ENCODE results near the gene SRP14. TPM values are rescaled to one million over a fixed set of nuclear protein-coding genes. Genes with fewer than 3 reads are reported as not detected.

Gene SRP14
- total RNA-seq, 1 experiment from 2014 or later = 229 TPM

GRCh38 chr15:40070166-40070557 lies 31.2 kb upstream of the SRP14 start:
- in situ Hi-C loops (cut with HindIII; ENCODE audit: low pct_unique_long_range_greater_than_20kb, low sequenced_read_pairs) = no loop called here
- no peak for DNase-seq (ENCODE audit: low read depth)

DNA sequence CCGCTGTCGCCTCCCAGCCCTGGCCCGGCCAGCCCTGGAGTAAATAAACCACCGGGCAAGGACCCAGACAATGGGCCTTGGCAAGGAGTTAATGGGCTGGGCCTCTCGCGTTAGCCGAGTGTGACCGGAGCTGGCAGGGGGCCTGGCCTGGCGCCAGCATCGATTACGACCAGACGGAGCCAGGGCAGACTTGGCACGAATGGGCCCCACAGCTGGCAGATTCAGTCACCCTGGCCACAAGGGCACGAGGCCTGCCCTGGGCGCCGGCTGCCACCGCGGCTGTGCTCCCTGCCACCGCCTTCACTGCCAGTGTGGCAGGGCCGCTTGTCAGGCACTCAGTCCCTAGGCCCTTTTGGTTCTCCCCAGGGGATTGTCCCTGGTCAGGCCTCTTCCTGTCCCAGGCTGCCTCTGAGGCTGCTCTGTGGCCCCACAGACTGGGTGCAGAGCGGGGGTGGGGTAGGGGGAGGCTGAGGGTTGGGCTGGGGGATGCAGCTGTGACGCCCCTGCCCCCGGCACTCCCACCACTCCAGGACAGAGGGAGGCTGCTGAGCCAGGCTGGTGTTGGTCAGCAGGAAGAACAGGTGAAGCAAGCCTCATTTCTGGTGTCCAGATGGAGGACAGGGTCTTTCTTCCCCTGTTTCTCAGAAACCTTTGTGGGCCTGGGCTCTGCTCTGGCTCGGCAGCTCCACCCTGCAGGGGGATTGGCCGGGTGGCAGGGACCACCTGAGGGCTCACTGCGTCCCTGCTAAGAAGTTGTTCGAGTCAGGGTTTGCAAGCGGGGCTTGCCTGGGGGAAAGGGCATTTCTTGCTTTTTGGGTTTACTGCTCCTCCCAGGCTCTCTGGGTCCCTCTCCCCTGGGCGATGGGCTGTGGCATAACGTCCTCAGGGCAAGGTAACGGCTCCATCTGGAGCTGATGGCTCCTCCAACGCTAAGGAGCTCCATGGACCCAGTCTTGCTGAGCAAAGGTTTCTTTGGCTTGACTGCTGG lies 30.5 kb upstream of the SRP14 start:
- DNase-seq (ENCODE audit: low read depth) = peak; percentile 91

GRCh38 chr15:40067921-40068624 lies 29.1 kb upstream of the SRP14 start:
- no peak for DNase-seq (ENCODE audit: low read depth)
- in situ Hi-C loops (cut with HindIII; ENCODE audit: low pct_unique_long_range_greater_than_20kb, low sequenced_read_pairs) = no loop called here

More for the DNA sequence above, 30.5 kb upstream of the SRP14 start:
- in situ Hi-C loops (cut with HindIII; ENCODE audit: low pct_unique_long_range_greater_than_20kb, low sequenced_read_pairs) = no loop called here

DNA sequence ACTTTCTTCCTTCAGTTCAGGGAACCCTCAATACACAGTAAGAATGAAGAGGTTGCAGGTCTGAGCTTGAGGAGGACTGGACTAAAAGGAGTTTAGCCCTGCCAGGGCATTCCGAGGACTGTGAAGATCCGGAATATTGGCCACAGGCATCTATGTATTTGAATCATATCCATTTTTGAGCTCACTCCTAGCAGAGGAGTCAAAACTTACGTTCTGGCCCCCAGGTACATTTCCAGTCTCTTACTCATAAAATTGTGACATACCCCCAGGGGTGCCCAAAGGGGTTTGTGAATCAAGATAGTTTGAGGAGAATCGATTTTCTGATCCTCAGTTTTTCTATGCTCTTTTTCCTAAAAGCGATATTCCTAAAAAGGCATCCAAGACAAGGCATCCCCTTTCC lies 27.6 kb upstream of the SRP14 start:
- no peak for DNase-seq (ENCODE audit: low read depth)
- in situ Hi-C loops (cut with HindIII; ENCODE audit: low pct_unique_long_range_greater_than_20kb, low sequenced_read_pairs) = no loop called here

GRCh38 chr15:40065166-40065565 lies 26.2 kb upstream of the SRP14 start:
- no peak for DNase-seq (ENCODE audit: low read depth)
- in situ Hi-C loops (cut with HindIII; ENCODE audit: low pct_unique_long_range_greater_than_20kb, low sequenced_read_pairs) = no loop called here

DNA sequence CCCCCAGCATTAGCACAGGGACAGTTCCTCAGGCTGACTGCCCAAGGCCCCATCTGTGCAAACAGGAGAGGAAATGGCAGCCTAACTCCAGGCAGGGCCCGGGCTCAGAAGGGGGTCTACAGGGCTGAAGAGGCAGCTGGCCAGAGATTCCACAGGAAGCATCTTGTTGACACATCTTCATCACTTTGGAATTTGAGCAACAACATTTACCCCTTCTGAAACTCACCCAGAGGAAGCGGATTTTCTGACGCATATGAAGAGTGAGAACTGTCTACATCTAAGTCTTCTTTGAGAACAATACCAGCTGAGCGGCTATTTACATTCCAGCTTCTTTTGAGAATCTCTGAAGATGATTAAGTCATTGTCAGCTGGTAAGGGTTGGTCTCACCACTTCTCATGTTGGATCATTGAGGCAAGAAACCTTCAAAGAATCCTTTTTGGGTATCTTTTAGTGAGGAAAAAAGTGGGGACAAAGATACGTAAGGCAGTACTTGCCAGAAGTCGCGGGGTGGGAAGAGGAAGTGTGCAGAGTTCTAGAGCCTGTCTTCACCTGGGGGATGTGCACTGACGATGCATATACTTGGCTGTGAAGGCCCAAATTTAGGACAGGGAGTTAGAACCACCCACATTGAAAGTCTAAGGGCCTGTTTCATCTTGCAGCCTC lies 25.4 kb upstream of the SRP14 start:
- in situ Hi-C loops (cut with HindIII; ENCODE audit: low pct_unique_long_range_greater_than_20kb, low sequenced_read_pairs) = no loop called here
- no peak for DNase-seq (ENCODE audit: low read depth)

- peak; percentile 69 for DNase-seq (ENCODE audit: low read depth)
- in situ Hi-C loops (cut with HindIII; ENCODE audit: low pct_unique_long_range_greater_than_20kb, low sequenced_read_pairs) = no loop called here
Observed at GRCh38 chr15:40063563-40064011, 24.6 kb upstream of the SRP14 start.

GRCh38 chr15:40062816-40063562 lies 24.0 kb upstream of the SRP14 start:
- DNase-seq (ENCODE audit: low read depth) = no peak
- in situ Hi-C loops (cut with HindIII; ENCODE audit: low pct_unique_long_range_greater_than_20kb, low sequenced_read_pairs) = no loop called here

DNA sequence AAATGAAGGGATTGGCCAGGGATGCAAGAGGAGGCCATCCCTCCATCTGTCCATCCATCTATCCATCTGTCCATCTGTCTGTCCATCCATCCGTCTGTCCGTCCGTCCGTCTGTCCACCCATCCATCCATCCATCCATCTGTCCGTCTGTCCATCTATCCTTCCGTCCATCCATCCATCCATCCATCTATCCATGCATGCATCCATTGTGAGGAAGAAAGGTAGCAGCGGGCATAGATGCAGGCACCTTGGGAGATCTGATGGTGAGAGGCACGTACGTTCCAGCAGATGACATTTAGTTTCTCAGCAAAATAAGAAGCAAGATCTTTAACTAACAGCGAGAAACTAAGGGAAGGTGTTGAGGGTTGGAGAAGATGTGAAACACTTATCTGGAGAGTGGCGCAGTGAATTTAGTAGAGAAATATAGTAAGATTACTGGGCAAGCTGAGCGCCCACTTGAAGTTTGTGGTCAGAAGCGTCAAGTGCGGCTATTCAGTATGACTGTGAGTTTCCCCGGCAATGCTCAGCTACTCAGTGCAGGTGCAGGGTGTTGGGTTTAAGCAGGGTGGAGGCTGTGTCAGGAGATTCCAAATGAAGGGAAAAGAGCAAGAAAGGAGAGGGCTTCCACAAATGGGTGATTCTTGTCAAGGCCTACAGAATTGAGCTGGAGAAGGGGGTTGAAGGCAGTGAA lies 22.4 kb upstream of the SRP14 start:
- in situ Hi-C loops (cut with HindIII; ENCODE audit: low pct_unique_long_range_greater_than_20kb, low sequenced_read_pairs) = no loop called here

GRCh38 chr15:40060236-40060961 lies 21.4 kb upstream of the SRP14 start:
- no peak for DNase-seq (ENCODE audit: low read depth)
- in situ Hi-C loops (cut with HindIII; ENCODE audit: low pct_unique_long_range_greater_than_20kb, low sequenced_read_pairs) = no loop called here

More for the DNA sequence above, 22.4 kb upstream of the SRP14 start:
- no peak for DNase-seq (ENCODE audit: low read depth)

DNA sequence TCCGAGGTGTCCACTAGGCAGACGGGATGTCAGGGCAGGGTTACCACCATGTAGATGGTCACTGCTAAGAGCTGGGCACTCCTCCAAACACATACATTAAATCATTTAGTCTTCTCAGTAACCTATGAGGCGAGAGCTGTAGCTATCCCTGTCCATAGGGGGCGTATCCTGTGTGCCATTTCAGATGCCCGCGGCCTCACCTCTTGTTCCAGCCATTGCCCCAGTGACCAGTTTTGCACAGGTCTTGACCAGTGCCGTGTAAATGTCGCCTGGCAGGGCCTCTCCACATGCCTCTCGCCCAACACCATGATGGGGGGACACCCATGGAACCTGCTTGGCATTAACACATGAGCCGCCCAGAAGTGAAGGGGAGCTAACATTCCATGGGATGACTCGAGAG lies 20.8 kb upstream of the SRP14 start:
- no peak for DNase-seq (ENCODE audit: low read depth)
- in situ Hi-C loops (cut with HindIII; ENCODE audit: low pct_unique_long_range_greater_than_20kb, low sequenced_read_pairs) = no loop called here

DNA sequence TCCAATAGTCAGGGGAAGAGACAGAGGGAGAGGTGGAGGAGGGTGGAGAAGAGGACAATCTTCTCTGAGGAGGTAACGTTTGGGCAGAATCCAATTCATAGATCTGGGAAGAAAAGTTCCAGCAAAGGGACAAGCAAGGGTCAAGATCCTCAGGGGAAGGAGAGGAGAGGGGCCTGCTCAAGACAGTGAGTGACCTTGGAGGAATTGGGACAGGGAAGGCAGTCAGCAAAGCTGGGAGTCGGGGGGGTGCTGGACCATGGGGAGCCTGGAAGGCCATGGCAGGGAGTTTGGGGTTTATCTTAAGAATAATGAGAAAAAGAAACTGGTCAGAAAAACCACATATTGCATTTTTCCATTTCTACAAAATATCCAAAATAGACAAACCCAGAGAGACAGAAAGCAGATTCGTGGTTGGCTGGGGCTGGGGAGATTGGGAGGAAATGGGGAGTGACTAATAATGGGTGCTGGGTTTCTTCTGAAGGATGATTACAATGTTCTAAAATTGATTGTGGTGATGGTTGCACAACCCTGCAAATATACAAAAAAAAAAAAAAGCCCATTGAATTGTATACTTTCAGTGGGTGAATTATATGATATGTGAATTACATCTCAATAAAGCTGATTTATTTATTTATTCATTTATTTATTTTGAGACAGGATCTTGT lies 19.6 kb upstream of the SRP14 start:
- DNase-seq (ENCODE audit: low read depth) = no peak
- in situ Hi-C loops (cut with HindIII; ENCODE audit: low pct_unique_long_range_greater_than_20kb, low sequenced_read_pairs) = no loop called here

DNA sequence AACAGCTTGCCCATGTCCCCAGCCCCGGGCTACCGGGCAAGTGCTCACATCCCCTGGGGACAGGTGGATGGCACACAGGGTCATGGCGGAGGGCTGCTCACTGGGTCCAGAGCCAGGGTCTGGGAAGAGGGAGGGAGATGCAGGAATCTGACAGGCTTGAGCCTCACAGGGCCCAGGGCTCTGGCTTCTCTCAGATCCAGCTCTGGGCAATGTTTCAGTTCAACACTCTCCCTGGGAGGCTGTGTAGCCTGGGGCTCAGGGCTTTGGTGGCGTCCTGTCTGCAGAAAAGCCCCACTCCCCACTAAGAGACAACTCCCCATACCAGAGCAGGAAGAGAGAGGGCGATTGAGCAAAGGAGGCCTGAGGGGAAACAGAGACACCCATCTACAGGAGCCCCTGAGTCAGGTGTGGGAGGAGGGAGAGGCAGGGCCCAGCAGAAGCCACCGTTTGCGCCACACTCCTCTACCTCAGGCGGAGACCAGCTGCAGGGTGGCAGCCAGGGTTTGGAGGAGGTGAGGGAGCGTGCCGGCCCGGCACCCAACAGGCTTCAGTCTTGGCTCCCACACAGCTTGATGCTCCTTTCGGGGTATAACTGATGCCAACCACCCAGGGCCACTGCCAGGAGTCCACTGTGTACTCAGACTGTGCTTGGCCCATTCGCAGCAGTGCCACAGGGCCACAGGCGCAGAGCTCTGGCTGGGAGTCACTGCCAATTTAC lies 16.8 kb upstream of the SRP14 start:
- in situ Hi-C loops (cut with HindIII; ENCODE audit: low pct_unique_long_range_greater_than_20kb, low sequenced_read_pairs) = no loop called here
- DNase-seq (ENCODE audit: low read depth) = no peak

GRCh38 chr15:40054855-40055575 lies 16.0 kb upstream of the SRP14 start:
- in situ Hi-C loops (cut with HindIII; ENCODE audit: low pct_unique_long_range_greater_than_20kb, low sequenced_read_pairs) = no loop called here
- DNase-seq (ENCODE audit: low read depth) = peak; percentile 67

- in situ Hi-C loops (cut with HindIII; ENCODE audit: low pct_unique_long_range_greater_than_20kb, low sequenced_read_pairs) = no loop called here
- no peak for DNase-seq (ENCODE audit: low read depth)
Observed at GRCh38 chr15:40054605-40054854, 15.5 kb upstream of the SRP14 start.

All from Caki2 (cell line).